H9 (cell line): ENCODE results near the gene TNXB. TPM values are rescaled to one million over a fixed set of nuclear protein-coding genes. Genes with fewer than 3 reads are reported as not detected.

ENCODE experiments used
- DNase-seq: peaks from one replicate; pipeline ENCODE4 v3.0.0-alpha.2; 2017
- H2AFZ ChIP-seq: one replicate; pipeline ENCODE4 v1.6.1; 2013; ENCODE audit warnings: mild to moderate bottlenecking, low read length, control low read depth, moderate library complexity
- H2AK5ac ChIP-seq: 2 replicates; pipeline ENCODE4 v1.6.1; 2013; ENCODE audit warnings: low read length, control low read depth, mixed read lengths; ENCODE audit not compliant: insufficient read length
- H2BK120ac ChIP-seq: one replicate; pipeline ENCODE4 v1.6.1; 2013; ENCODE audit warnings: low read depth, mild to moderate bottlenecking, low read length, control low read depth, inconsistent platforms; ENCODE audit not compliant: poor library complexity, severe bottlenecking
- H2BK12ac ChIP-seq: 2 replicates; pipeline ENCODE4 v1.6.1; 2013; ENCODE audit warnings: low read length, control low read depth, mixed read lengths, low read depth; ENCODE audit not compliant: insufficient read length
- H2BK15ac ChIP-seq: 2 replicates; pipeline ENCODE4 v1.6.1; 2013; ENCODE audit warnings: low read depth, low read length, control low read depth
- H2BK20ac ChIP-seq: one replicate; pipeline ENCODE4 v1.6.1; 2013; ENCODE audit warnings: low read depth, mild to moderate bottlenecking, low read length, control low read depth, inconsistent platforms; ENCODE audit not compliant: poor library complexity, severe bottlenecking
- H2BK5ac ChIP-seq: 2 replicates; pipeline ENCODE4 v1.6.1; 2013; ENCODE audit warnings: low read length, control low read depth, mixed read lengths; ENCODE audit not compliant: insufficient read length
- H3K14ac ChIP-seq: 2 replicates; pipeline ENCODE4 v1.6.1; 2013; ENCODE audit warnings: low read length, control low read depth; ENCODE audit not compliant: insufficient read depth
- H3K18ac ChIP-seq: 2 replicates; pipeline ENCODE4 v1.6.1; 2013; ENCODE audit warnings: low read depth, mild to moderate bottlenecking, mixed read lengths, low read length, control low read depth; ENCODE audit not compliant: insufficient read length
- H3K23ac ChIP-seq: 2 replicates; pipeline ENCODE4 v1.6.1; 2013; ENCODE audit warnings: low read length, control low read depth, mixed read lengths, low read depth; ENCODE audit not compliant: insufficient read length
- H3K23me2 ChIP-seq: 2 replicates; pipeline ENCODE4 v1.6.1; 2013; ENCODE audit warnings: low read depth, mild to moderate bottlenecking, mixed read lengths, low read length, control low read depth; ENCODE audit not compliant: insufficient read length, poor library complexity, severe bottlenecking
- H3K27ac ChIP-seq: 2 replicates; pipeline ENCODE4 v1.5.1; 2013; ENCODE audit warnings: low read length, control low read depth, mixed read lengths, low read depth; ENCODE audit not compliant: insufficient read length
- H3K27me3 ChIP-seq: 2 replicates; pipeline ENCODE4 v1.6.1; 2013; ENCODE audit warnings: low read length, control low read depth, inconsistent platforms; ENCODE audit not compliant: insufficient read depth
- H3K4ac ChIP-seq: 2 replicates; pipeline ENCODE4 v1.6.1; 2013; ENCODE audit warnings: low read depth, mild to moderate bottlenecking, control low read depth, inconsistent platforms, low read length, moderate library complexity
- H3K4me1 ChIP-seq: 2 replicates; pipeline ENCODE4 v1.6.1; 2013; ENCODE audit warnings: low read length, control low read depth, inconsistent platforms; ENCODE audit not compliant: insufficient read depth
- H3K4me2 ChIP-seq: 2 replicates; pipeline ENCODE4 v1.6.1; 2013; ENCODE audit warnings: low read length, control low read depth, mixed read lengths; ENCODE audit not compliant: insufficient read length, insufficient read depth
- H3K56ac ChIP-seq: 2 replicates; pipeline ENCODE4 v1.6.1; 2013; ENCODE audit warnings: low read depth, mild to moderate bottlenecking, mixed read lengths, low read length, control low read depth; ENCODE audit not compliant: insufficient read length
- H3K79me1 ChIP-seq: 2 replicates; pipeline ENCODE4 v1.6.1; 2013; ENCODE audit warnings: low read depth, mild to moderate bottlenecking, moderate library complexity, low read length, control low read depth, inconsistent platforms; ENCODE audit not compliant: insufficient read depth, poor library complexity, severe bottlenecking
- H3K79me2 ChIP-seq: 2 replicates; pipeline ENCODE4 v1.6.1; 2013; ENCODE audit warnings: low read length, control low read depth, inconsistent platforms; ENCODE audit not compliant: insufficient read depth
- H3K9ac ChIP-seq: 2 replicates; pipeline ENCODE4 v1.6.1; 2013; ENCODE audit warnings: low read length, control low read depth, mixed read lengths; ENCODE audit not compliant: insufficient read length; ENCODE audit errors: extremely low read depth
- H3K9me3 ChIP-seq: one replicate; pipeline ENCODE4 v1.6.1; 2013; ENCODE audit warnings: low read depth, low read length, inconsistent platforms; ENCODE audit not compliant: control insufficient read depth
- H3T11ph ChIP-seq: one replicate; pipeline ENCODE4 v1.6.1; 2013; ENCODE audit warnings: mild to moderate bottlenecking, low read length, control low read depth, inconsistent platforms
- H4K20me1 ChIP-seq: one replicate; pipeline ENCODE4 v1.6.1; 2013; ENCODE audit not compliant: control insufficient read depth, insufficient read length, insufficient read depth
- H4K5ac ChIP-seq: 2 replicates; pipeline ENCODE4 v1.6.1; 2013; ENCODE audit warnings: low read depth, mild to moderate bottlenecking, mixed read lengths, low read length, control low read depth; ENCODE audit not compliant: insufficient read length
- H4K8ac ChIP-seq: replicated peaks from 2 replicates; pipeline ENCODE4 v1.6.1; 2013; ENCODE audit warnings: low read length, control low read depth, mixed read lengths, low read depth; ENCODE audit not compliant: insufficient read length
- H4K91ac ChIP-seq: 2 replicates; pipeline ENCODE4 v1.6.1; 2013; ENCODE audit warnings: low read depth, mild to moderate bottlenecking, moderate library complexity, mixed read lengths, low read length, control low read depth; ENCODE audit not compliant: insufficient read length
- H3K27ac Mint-ChIP-seq, 3 experiments: 2 replicates in 2 of 3; 3 replicates in 1 of 3; pipeline ENCODE4 v1.8.0; 2020 to 2021; ENCODE audit warnings: mixed read lengths in 3 of 3, mild to moderate bottlenecking in 1 of 3, moderate library complexity in 1 of 3
- H3K27me3 Mint-ChIP-seq: 2 replicates; pipeline ENCODE4 v1.8.0; 2021; ENCODE audit warnings: low read depth, mild to moderate bottlenecking, moderate library complexity, mixed read lengths
- H3K36me3 Mint-ChIP-seq, 3 experiments: 2 replicates in 2 of 3; 3 replicates in 1 of 3; pipeline ENCODE4 v1.8.0; 2020 to 2021; ENCODE audit warnings: low read depth in 3 of 3, mixed read lengths in 3 of 3; ENCODE audit not compliant: insufficient read depth in 1 of 3
- H3K4me1 Mint-ChIP-seq, 2 experiments: 2 replicates each; pipeline ENCODE4 v1.8.0; 2020; ENCODE audit warnings: mixed read lengths in 2 of 2
- H3K4me3 Mint-ChIP-seq, 2 experiments: 2 replicates in 1 of 2; 3 replicates in 1 of 2; pipeline ENCODE4 v1.8.0; 2020 to 2021; ENCODE audit warnings: mild to moderate bottlenecking in 2 of 2, mixed read lengths in 2 of 2, moderate library complexity in 1 of 2
- H3K9me3 Mint-ChIP-seq, 2 experiments: 2 replicates in 1 of 2; 3 replicates in 1 of 2; pipeline ENCODE4 v1.8.0; 2020; ENCODE audit warnings: mild to moderate bottlenecking in 2 of 2, mixed read lengths in 2 of 2, moderate library complexity in 1 of 2
- WGBS: extraction: QIAGEN DNeasy Blood & Tissue Kit; methylation state at CpG from one replicate; pipeline ENCODE4 v1.1.7; 2013; ENCODE audit warnings: missing lambda C conversion rate, low lambda C conversion rate, mixed read lengths; ENCODE audit not compliant: insufficient read length; ENCODE audit errors: extremely low coverage; 5-methylcytosine and 5-hydroxymethylcytosine counted together
- total RNA-seq: library from RNA; stranded (reverse); gene quantifications from 2 replicates; pipeline ENCODE4 v1.2.1, GENCODE V29; 2021
- TF ChIP-seq, protein P1 (sequence below): fragments of 200-600 bp; sonication (generic); conservative IDR thresholded peaks from 3 replicates; pipeline ENCODE4 v1.8.0; 2021; ENCODE audit warnings: antibody characterized with exemption, mild to moderate bottlenecking

Gene TNXB
- total RNA-seq, 1 experiment from 2014 or later = 5.0 TPM

DNA sequence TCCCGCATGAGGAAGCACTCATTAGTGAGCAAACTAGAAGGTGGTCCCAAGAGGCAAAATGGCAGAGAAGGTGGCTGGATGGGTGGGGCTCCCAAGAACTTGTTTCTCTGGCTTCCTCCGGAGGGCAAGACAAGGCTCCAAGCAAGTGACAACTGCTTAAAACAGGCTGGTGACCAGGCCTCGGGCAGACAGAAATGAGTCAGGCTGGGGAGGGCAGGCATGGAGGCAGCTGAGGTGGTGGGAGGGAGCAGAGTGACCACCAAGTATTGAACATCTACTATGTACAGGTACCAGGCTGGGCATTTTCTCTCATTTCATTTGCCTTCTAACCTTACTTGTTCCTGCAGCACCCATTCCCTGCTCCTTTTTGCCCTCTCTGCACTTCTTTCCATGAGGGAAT lies 33.4 kb downstream of the TNXB start:
- H3K56ac ChIP-seq = no peak overlapping the region
- no peaks in the 10 kb centered on the region for H3K79me2 ChIP-seq
- H3K4ac ChIP-seq = no peak overlapping the region
- no peak overlapping the region for H3K4me2 ChIP-seq
- H2AFZ ChIP-seq = no peak overlapping the region
- H2BK12ac ChIP-seq = no peak overlapping the region
- H3T11ph ChIP-seq = no peak overlapping the region
- no peaks in the 10 kb centered on the region for H3K79me1 ChIP-seq
- H3K36me3 Mint-ChIP-seq = no peaks in the 10 kb centered on the region; a peak in 1 of 7 replicates
- no peak overlapping the region for H3K4me3 Mint-ChIP-seq
- H2BK120ac ChIP-seq = no peak overlapping the region
- H3K18ac ChIP-seq = no peak overlapping the region
- no CpG with 5 or more reads among the region's 3 CpGs for WGBS
- no peak overlapping the region for H2BK15ac ChIP-seq
- no peaks in the 10 kb centered on the region for H3K23me2 ChIP-seq
- no peak overlapping the region for H4K91ac ChIP-seq
- H3K4me1 ChIP-seq = no peaks in the 10 kb centered on the region
- peaks cover 19 to 25% of the 10 kb centered on the region in 2 experiments for H3K4me1 Mint-ChIP-seq
- no peak overlapping the region for H3K9ac ChIP-seq
- no peaks in the 10 kb centered on the region for H3K9me3 Mint-ChIP-seq
- no peak overlapping the region for H3K23ac ChIP-seq
- no peaks in the 10 kb centered on the region for H3K27me3 ChIP-seq
- DNase-seq = no peak
- no peak overlapping the region for H2AK5ac ChIP-seq
- H4K20me1 ChIP-seq = no peaks in the 10 kb centered on the region
- no peak overlapping the region for H2BK20ac ChIP-seq
- H4K5ac ChIP-seq = no peak overlapping the region
- H4K8ac ChIP-seq = no peak overlapping the region
- H3K27ac ChIP-seq = no peak overlapping the region
- H2BK5ac ChIP-seq = no peak overlapping the region
- H3K14ac ChIP-seq = no peak overlapping the region; the same call in 1 of the 2 replicates
- TF ChIP-seq, protein P1, sequence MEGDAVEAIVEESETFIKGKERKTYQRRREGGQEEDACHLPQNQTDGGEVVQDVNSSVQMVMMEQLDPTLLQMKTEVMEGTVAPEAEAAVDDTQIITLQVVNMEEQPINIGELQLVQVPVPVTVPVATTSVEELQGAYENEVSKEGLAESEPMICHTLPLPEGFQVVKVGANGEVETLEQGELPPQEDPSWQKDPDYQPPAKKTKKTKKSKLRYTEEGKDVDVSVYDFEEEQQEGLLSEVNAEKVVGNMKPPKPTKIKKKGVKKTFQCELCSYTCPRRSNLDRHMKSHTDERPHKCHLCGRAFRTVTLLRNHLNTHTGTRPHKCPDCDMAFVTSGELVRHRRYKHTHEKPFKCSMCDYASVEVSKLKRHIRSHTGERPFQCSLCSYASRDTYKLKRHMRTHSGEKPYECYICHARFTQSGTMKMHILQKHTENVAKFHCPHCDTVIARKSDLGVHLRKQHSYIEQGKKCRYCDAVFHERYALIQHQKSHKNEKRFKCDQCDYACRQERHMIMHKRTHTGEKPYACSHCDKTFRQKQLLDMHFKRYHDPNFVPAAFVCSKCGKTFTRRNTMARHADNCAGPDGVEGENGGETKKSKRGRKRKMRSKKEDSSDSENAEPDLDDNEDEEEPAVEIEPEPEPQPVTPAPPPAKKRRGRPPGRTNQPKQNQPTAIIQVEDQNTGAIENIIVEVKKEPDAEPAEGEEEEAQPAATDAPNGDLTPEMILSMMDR = no peak
- peaks cover 2% of the 10 kb centered on the region for H3K27me3 Mint-ChIP-seq
- H3K27ac Mint-ChIP-seq = peak overlapping the region in 2 of 3 experiments; percentile 13 to 78; a peak in 3 of 7 replicates
- no peaks in the 10 kb centered on the region for H3K9me3 ChIP-seq
